Body of pancreas (tissue), 4 donors: ENCODE data around the gene OPRD1.

Source experiments
- POLR2A ChIP-seq, 3 donors: fragments of 450-650 bp; IDR thresholded peaks; one replicate each; pipeline ENCODE4 v1.6.1; 2016; ENCODE audit warnings: antibody characterized with exemption in 3 of 3, mild to moderate bottlenecking in 2 of 3
- TF ChIP-seq, protein P1 (sequence below), 7 experiments: fragments of 450-650 bp in 4 of 7; fragments of 200-600 bp in 3 of 7; sonication (generic) in 3 of 7; IDR thresholded peaks; one replicate each; pipeline ENCODE4 v1.5.1; 2016 to 2019; ENCODE audit warnings: antibody characterized with exemption in 7 of 7

- TF ChIP-seq, protein P1, sequence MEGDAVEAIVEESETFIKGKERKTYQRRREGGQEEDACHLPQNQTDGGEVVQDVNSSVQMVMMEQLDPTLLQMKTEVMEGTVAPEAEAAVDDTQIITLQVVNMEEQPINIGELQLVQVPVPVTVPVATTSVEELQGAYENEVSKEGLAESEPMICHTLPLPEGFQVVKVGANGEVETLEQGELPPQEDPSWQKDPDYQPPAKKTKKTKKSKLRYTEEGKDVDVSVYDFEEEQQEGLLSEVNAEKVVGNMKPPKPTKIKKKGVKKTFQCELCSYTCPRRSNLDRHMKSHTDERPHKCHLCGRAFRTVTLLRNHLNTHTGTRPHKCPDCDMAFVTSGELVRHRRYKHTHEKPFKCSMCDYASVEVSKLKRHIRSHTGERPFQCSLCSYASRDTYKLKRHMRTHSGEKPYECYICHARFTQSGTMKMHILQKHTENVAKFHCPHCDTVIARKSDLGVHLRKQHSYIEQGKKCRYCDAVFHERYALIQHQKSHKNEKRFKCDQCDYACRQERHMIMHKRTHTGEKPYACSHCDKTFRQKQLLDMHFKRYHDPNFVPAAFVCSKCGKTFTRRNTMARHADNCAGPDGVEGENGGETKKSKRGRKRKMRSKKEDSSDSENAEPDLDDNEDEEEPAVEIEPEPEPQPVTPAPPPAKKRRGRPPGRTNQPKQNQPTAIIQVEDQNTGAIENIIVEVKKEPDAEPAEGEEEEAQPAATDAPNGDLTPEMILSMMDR (IDR thresholded peaks at IDR 0.05), result no peak
- TF ChIP-seq POLR2A (IDR thresholded peaks at IDR 0.05), result no peak
Measured at GRCh38 chr1:28796352-28797211, 15.4 kb upstream of the OPRD1 start.
